Osteoblast (primary cell): ENCODE data around the gene PRODH2. TPM values are rescaled to one million over a fixed set of nuclear protein-coding genes. Genes with fewer than 3 reads are reported as not detected.
"Not testable (repeated sequence)": the region's sequence is repeated elsewhere in the genome, so short reads cannot be mapped to it uniquely, and the experiment has no call there.

Experiments used
- DNase-seq: peaks from one replicate; pipeline ENCODE4 v3.0.0; 2011; ENCODE audit warnings: low spot score, mixed read lengths; ENCODE audit not compliant: insufficient read length; ENCODE audit errors: missing footprints
- H2AFZ ChIP-seq: 2 replicates; pipeline ENCODE4 v1.6.0; 2011; ENCODE audit warnings: mild to moderate bottlenecking, low read length
- H3K27ac ChIP-seq: 2 replicates; pipeline ENCODE4 v1.5.1; 2011; ENCODE audit warnings: mild to moderate bottlenecking, low read depth, low read length, moderate library complexity
- H3K27me3 ChIP-seq: 2 replicates; pipeline ENCODE4 v1.6.0; 2012; ENCODE audit warnings: mild to moderate bottlenecking, control low read depth, inconsistent platforms, low read length, moderate library complexity; ENCODE audit not compliant: insufficient read depth
- H3K36me3 ChIP-seq: 2 replicates; pipeline ENCODE4 v1.5.1; 2011; ENCODE audit warnings: mild to moderate bottlenecking, low read length, control low read depth, moderate library complexity; ENCODE audit not compliant: insufficient read depth
- H3K4me1 ChIP-seq: 2 replicates; pipeline ENCODE4 v1.5.1; 2011; ENCODE audit warnings: mild to moderate bottlenecking, low read length, control low read depth, moderate library complexity; ENCODE audit not compliant: insufficient read depth
- H3K4me2 ChIP-seq: 2 replicates; pipeline ENCODE4 v1.6.0; 2011; ENCODE audit warnings: mild to moderate bottlenecking, low read length; ENCODE audit not compliant: insufficient read depth
- H3K4me3 ChIP-seq: fragments of 200-600 bp; sonication (generic); 3 replicates; pipeline ENCODE4 v1.5.1; 2012; ENCODE audit warnings: mild to moderate bottlenecking, low read length, inconsistent platforms; ENCODE audit not compliant: insufficient read depth
- H3K79me2 ChIP-seq: 2 replicates; pipeline ENCODE4 v1.6.0; 2012; ENCODE audit warnings: mild to moderate bottlenecking, low read length, control low read depth, inconsistent platforms; ENCODE audit not compliant: insufficient read depth
- H3K9me3 ChIP-seq: 2 replicates; pipeline ENCODE4 v1.5.1; 2011; ENCODE audit warnings: low read depth, low read length, control low read depth
- H4K20me1 ChIP-seq: 2 replicates; pipeline ENCODE4 v1.6.0; 2012; ENCODE audit warnings: mild to moderate bottlenecking, low read length, control low read depth; ENCODE audit not compliant: insufficient read depth
- total RNA-seq: library from RNA; depleted of rRNA; stranded (reverse); fragments of >200 nt; gene quantifications from 2 replicates; pipeline ENCODE4 v1.2.3, GENCODE V29; 2012
- TF ChIP-seq, protein P1 (sequence below): IDR thresholded peaks from 2 replicates; pipeline ENCODE4 v1.5.1; 2011; ENCODE audit warnings: mild to moderate bottlenecking, low read depth, low read length, moderate library complexity; ENCODE audit errors: extremely low read depth

PRODH2 gene
- total RNA-seq, 1 donor, result not detected

DNA sequence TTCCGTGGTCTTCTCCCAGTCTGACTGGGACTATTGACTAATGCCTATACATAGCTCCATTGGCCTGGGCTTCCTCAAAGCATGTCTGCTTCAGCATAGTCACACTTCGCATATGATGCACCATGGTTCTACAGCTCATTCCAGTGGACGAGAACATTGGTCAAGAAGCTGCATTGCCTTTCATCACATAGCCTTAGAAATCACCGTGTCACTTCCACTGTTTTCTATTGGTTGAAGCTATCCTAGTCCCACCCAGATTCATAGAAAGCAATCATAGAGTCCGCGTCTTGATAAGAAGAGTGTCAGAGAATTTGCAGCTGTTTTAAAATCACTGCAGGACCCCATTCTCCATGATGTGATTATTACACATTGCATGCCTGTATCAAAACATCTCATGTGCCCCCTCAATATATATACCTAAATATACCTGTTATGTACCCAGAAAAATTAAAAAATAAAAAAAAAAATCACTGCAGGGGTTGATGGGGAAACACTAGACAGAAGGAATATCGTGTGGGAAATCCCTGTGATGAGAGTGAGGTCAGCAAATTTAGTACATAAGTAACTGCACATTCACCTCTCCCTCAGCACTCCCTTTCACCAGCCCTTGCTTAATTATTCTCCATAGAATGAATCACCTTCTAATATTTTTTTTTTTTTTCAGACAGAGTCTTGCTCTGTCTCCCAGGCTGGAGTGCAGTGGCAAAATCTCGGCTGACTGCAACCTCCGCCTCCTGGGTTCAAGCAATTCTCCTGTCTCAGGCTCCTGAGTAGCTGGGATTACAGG is 39.4 kb downstream of the PRODH2 start:
- no peaks in the 10 kb centered on the region for H3K9me3 ChIP-seq
- no peaks in the 10 kb centered on the region for H4K20me1 ChIP-seq
- no peaks in the 10 kb centered on the region for H3K27me3 ChIP-seq
- peaks cover 2% of the 10 kb centered on the region for H3K79me2 ChIP-seq
- peak; percentile 88 for DNase-seq
- TF ChIP-seq, protein P1, sequence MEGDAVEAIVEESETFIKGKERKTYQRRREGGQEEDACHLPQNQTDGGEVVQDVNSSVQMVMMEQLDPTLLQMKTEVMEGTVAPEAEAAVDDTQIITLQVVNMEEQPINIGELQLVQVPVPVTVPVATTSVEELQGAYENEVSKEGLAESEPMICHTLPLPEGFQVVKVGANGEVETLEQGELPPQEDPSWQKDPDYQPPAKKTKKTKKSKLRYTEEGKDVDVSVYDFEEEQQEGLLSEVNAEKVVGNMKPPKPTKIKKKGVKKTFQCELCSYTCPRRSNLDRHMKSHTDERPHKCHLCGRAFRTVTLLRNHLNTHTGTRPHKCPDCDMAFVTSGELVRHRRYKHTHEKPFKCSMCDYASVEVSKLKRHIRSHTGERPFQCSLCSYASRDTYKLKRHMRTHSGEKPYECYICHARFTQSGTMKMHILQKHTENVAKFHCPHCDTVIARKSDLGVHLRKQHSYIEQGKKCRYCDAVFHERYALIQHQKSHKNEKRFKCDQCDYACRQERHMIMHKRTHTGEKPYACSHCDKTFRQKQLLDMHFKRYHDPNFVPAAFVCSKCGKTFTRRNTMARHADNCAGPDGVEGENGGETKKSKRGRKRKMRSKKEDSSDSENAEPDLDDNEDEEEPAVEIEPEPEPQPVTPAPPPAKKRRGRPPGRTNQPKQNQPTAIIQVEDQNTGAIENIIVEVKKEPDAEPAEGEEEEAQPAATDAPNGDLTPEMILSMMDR, result no peak
- H3K36me3 ChIP-seq, result peaks cover 7% of the 10 kb centered on the region
- no peak overlapping the region for H3K27ac ChIP-seq
- no peak overlapping the region for H3K4me3 ChIP-seq
- H2AFZ ChIP-seq, result no peak overlapping the region
- no peak overlapping the region for H3K4me2 ChIP-seq
- peaks cover 7% of the 10 kb centered on the region for H3K4me1 ChIP-seq

DNA sequence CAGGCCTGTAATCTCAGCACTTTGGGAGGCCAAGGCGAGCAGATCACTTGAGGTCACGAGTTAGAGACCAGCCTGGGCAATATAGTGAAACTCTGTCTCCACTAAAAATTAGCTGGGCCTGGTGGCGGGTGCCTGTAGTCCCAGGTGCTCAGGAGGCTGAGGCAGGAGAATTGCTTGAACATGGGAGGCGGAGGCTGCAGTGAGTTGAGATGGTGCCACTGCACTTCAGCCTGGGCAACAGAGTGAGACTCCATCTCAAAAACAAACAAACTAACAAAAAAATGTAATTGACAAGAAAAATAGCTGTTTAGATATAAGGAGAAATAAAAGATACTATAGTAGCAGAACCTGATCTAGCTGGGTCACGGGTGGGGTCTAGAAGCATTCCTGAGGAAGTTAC is 40.3 kb downstream of the PRODH2 start:
- H3K4me1 ChIP-seq, H2AFZ ChIP-seq, H3K36me3 ChIP-seq, H3K79me2 ChIP-seq, DNase-seq, H4K20me1 ChIP-seq, H3K4me2 ChIP-seq, H3K27ac ChIP-seq, H3K9me3 ChIP-seq, H3K4me3 ChIP-seq, H3K27me3 ChIP-seq: not testable (repeated sequence)

DNA sequence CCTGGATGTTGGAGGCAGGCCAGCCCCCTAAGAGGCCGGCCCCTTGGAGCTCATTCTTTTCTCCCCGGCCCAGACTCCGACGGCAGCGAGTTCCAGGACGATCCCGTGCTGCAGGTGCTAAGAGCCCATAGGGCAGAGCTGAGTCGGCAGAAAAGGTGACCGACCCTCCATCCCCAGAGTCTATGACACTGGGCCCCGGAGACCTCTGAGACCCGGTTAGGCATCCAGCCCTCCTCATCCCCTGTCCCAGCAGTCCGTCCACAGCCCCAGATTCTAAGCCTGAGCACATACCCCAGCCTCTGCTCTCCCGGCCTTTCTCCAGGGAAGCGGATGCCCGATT is 44.6 kb downstream of the PRODH2 start:
- Histone ChIP-seq H3K27me3 (no peaks in the 10 kb centered on the region), H3K79me2 (no peaks in the 10 kb centered on the region), H3K36me3 (peaks cover 19% of the 10 kb centered on the region), H3K4me2 (no peak overlapping the region), H2AFZ (no peak overlapping the region), H3K4me1 (no peaks in the 10 kb centered on the region), H3K4me3 (no peak overlapping the region), H4K20me1 (no peaks in the 10 kb centered on the region), H3K9me3 (no peaks in the 10 kb centered on the region), H3K27ac (no peak overlapping the region)
- TF ChIP-seq, protein P1, result no peak
- DNase-seq, result no peak

DNA sequence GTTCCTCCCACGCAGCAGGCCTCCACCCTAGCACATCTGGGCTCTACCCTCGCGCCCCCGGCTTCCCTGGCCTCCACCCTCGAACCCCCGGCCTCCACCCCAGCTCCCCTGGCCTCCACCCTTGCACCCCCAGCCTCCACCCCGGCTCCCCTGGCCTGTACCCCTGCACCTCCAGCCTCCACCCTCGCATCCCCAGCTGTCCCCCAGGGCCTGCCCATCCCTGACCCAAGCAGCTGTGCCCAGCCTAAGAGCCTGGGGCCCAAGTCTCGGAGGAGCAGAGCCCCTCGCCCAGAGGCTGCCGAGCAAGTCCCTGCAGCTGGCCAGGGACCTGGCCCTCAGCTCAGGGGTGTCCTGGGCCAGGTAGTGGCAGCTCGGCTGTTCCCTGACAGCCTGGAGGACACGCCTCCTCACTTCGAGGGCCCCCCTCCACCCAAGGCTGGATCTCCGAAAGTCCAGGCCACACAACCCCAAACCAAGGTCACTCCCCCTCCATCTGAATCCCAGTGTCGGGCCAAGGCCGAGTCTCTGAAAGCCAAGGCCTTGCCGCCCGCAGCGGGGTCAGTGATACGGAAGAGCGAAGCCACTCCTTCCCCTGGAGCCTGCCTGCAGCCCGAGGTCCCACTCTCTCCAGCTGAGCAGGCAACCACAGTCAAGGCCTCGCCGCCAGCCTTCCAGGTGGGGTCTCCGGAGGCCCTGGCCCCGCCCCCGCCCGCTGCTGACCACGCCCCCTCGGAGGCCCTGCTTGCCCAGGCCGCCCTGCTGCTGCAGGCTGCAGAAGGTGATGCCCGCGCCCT is 45.2 kb downstream of the PRODH2 start:
- TF ChIP-seq, protein P1, result no peak
- Histone ChIP-seq H3K4me2 (no peak overlapping the region), H3K9me3 (no peaks in the 10 kb centered on the region), H4K20me1 (no peaks in the 10 kb centered on the region), H3K79me2 (no peaks in the 10 kb centered on the region), H3K27me3 (no peaks in the 10 kb centered on the region), H3K4me3 (no peak overlapping the region), H3K4me1 (no peaks in the 10 kb centered on the region), H3K36me3 (peaks cover 19% of the 10 kb centered on the region), H2AFZ (no peak overlapping the region), H3K27ac (no peak overlapping the region)
- no peak for DNase-seq
